Subcutaneous abdominal adipose tissue (tissue), 5 donors: ENCODE results near the gene IFNAR1.

Source experiments
- H3K27ac ChIP-seq: one replicate; pipeline ENCODE4 v1.7.0; 2013; ENCODE audit warnings: low read depth, mild to moderate bottlenecking, inconsistent platforms, low read length, moderate library complexity
- H3K27me3 ChIP-seq, 5 donors: one replicate each; pipeline ENCODE4 v1.7.0; 2013; ENCODE audit warnings: low read length in 5 of 5, inconsistent platforms in 1 of 5; ENCODE audit not compliant: control insufficient read depth in 5 of 5, insufficient read depth in 4 of 5
- H3K36me3 ChIP-seq, 5 donors: one replicate each; pipeline ENCODE4 v1.7.0; 2013; ENCODE audit warnings: low read length in 5 of 5; ENCODE audit not compliant: control insufficient read depth in 5 of 5, insufficient read depth in 5 of 5
- H3K4me1 ChIP-seq, 5 donors: one replicate each; pipeline ENCODE4 v1.7.0; 2013; ENCODE audit warnings: low read length in 5 of 5, mild to moderate bottlenecking in 3 of 5, moderate library complexity in 1 of 5; ENCODE audit not compliant: control insufficient read depth in 5 of 5, insufficient read depth in 5 of 5
- H3K4me3 ChIP-seq, 5 donors: one replicate each; pipeline ENCODE4 v1.7.0; 2013; ENCODE audit warnings: low read length in 5 of 5, low read depth in 1 of 5
- H3K9ac ChIP-seq, 5 donors: one replicate each; pipeline ENCODE4 v1.7.0; 2013; ENCODE audit warnings: low read length in 5 of 5, mild to moderate bottlenecking in 4 of 5, moderate library complexity in 3 of 5
- H3K9me3 ChIP-seq, 5 donors: one replicate each; pipeline ENCODE4 v1.7.0; 2013; ENCODE audit warnings: low read length in 5 of 5; ENCODE audit not compliant: control insufficient read depth in 5 of 5
- donor health status: healthy.
- donor health status: healthy.
- donor health status: healthy.
- donor health status: healthy.
- donor health status: healthy.

Gene IFNAR1

DNA sequence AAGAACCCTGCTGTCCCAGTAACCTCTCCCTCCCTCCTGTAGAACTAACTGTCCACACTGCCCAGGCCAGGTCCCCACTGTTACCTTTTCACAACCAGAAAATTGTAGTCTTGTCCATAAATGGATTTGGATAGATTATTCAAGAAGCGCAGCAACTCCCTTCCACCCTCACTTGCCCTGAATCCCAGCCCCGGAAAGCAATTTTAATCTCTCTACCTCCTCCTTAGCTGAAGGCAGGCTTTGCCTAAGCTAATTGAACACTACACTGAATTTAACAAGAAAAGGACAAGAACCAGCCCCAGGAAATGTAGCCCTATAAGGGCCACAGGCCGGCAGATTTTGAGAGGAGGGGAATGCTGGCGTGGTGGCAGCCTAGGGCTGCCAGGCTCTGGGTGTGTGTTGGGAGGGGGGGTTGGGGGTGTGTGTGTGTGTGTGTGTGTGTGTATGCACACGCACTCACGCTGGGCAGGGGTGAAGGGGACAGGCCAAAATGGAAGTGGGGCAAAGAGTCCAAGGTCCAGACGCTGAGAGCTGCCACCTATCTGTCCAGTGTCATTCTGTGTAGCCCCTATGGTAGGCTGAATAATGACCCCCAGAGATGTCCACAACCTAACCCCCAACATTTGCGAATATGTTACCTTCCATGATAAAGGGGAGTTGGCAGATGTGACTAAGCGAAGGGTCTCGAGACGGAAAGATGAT lies 67.7 kb downstream of the IFNAR1 start:
- H3K27me3 ChIP-seq = no peaks in the 10 kb centered on the region
- peak overlapping the region; percentile 71 for H3K27ac ChIP-seq
- peaks cover 5 to 50% (median 45%) of the 10 kb centered on the region in 5 donors for H3K4me1 ChIP-seq
- peak overlapping the region in 1 of 5 donors; percentile 40 for H3K9ac ChIP-seq
- no peaks in the 10 kb centered on the region for H3K36me3 ChIP-seq
- no peaks in the 10 kb centered on the region for H3K9me3 ChIP-seq
- no peak overlapping the region for H3K4me3 ChIP-seq

- no peak overlapping the region for H3K4me3 ChIP-seq
- H3K27ac ChIP-seq = peak overlapping the region; percentile 71
- no peaks in the 10 kb centered on the region for H3K27me3 ChIP-seq
- no peak overlapping the region for H3K9ac ChIP-seq
- peaks cover 5 to 53% (median 46%) of the 10 kb centered on the region in 5 donors for H3K4me1 ChIP-seq
- H3K36me3 ChIP-seq = no peaks in the 10 kb centered on the region
- no peaks in the 10 kb centered on the region for H3K9me3 ChIP-seq
Observed at GRCh38 chr21:33393348-33393747, 68.6 kb downstream of the IFNAR1 start.

- H3K36me3 ChIP-seq = no peaks in the 10 kb centered on the region
- no peaks in the 10 kb centered on the region for H3K9me3 ChIP-seq
- no peaks in the 10 kb centered on the region for H3K27me3 ChIP-seq
- peaks cover 5 to 53% (median 46%) of the 10 kb centered on the region in 5 donors for H3K4me1 ChIP-seq
- peak overlapping the region; percentile 71 for H3K27ac ChIP-seq
- H3K4me3 ChIP-seq = no peak overlapping the region
- no peak overlapping the region for H3K9ac ChIP-seq
Observed at GRCh38 chr21:33394260-33394659, 69.5 kb downstream of the IFNAR1 start.

DNA sequence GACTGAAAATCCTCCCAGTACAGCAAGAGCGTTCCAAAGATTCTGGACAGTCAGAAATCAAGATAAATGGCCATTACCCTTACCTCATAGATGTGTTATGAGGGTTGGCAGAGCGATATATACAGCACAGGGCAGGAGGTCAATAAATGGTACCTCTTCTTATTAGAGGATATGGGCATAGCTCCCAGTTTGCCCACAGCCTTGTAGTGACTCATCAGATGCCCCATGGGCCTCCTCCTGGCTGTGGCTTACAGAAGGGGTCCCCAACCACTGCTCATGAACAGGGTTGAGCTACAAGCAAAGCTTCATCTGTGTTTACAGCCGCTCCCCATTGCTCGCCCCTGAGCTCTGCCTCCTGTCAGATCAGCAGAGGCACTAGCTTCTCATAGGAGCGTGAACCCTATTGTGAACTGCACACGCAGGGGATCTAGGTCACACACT lies 71.1 kb downstream of the IFNAR1 start:
- Histone ChIP-seq H3K27me3 (no peaks in the 10 kb centered on the region), H3K36me3 (no peaks in the 10 kb centered on the region), H3K9ac (no peak overlapping the region), H3K9me3 (no peaks in the 10 kb centered on the region), H3K27ac (no peak overlapping the region), H3K4me1 (peaks cover 5 to 59% (median 46%) of the 10 kb centered on the region in 5 donors), H3K4me3 (no peak overlapping the region)

DNA sequence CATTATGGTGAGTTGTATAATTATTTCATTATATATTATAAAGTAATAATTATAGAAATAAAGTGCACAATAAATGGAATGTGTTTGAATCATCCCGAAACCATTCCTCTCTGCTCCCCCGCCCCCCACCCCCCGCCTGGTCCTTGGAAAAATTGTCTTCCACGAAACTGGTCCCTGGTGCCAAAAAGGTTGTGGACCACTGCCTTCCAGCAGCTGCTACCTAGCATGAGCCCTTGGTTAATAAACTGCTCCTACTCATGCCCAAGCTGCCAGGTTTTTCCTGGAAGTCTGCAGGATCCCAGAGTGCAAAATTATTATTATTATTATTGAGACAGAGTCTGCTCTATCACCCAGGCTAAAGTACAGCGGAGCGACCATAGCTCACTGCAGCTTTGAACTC lies 71.7 kb downstream of the IFNAR1 start:
- Histone ChIP-seq H3K36me3 (no peaks in the 10 kb centered on the region), H3K4me1 (peaks cover 5 to 62% (median 46%) of the 10 kb centered on the region in 5 donors), H3K4me3 (no peak overlapping the region), H3K9ac (peak overlapping the region in 1 of 5 donors; percentile 40), H3K27me3 (no peaks in the 10 kb centered on the region), H3K27ac (peak overlapping the region; percentile 65), H3K9me3 (no peaks in the 10 kb centered on the region)

DNA sequence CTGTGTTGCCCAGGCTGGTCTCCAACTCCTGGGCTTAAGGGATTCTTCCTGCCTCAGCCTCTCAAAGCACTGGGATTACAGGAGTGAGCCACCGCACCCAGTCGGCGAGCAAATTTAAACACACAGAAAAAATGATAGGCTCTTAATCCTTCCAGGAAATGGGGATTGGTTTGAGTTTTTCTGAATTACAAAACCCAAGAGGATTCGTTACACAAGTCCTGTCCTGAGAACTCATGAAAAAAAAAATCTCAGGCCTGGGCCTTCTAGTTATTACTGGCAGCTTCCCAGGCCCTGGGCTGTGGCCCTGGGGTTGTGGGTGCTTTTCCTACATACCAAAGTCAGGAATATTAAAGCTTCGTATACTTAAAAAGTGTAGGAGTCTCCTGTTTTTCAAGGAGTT lies 72.2 kb downstream of the IFNAR1 start:
- Histone ChIP-seq H3K4me3 (no peak overlapping the region), H3K4me1 (peaks cover 5 to 66% (median 46%) of the 10 kb centered on the region in 5 donors), H3K36me3 (no peaks in the 10 kb centered on the region), H3K9me3 (no peaks in the 10 kb centered on the region), H3K27ac (peak overlapping the region; percentile 65), H3K27me3 (no peaks in the 10 kb centered on the region), H3K9ac (peak overlapping the region in 3 of 5 donors; percentile 35 to 48 (median 40))

- Histone ChIP-seq H3K36me3 (no peaks in the 10 kb centered on the region), H3K27ac (peak overlapping the region; percentile 65), H3K27me3 (no peaks in the 10 kb centered on the region), H3K9me3 (no peaks in the 10 kb centered on the region), H3K9ac (no peak overlapping the region), H3K4me3 (no peak overlapping the region), H3K4me1 (peaks cover 5 to 65% (median 44%) of the 10 kb centered on the region in 5 donors)
Observed at GRCh38 chr21:33397717-33398116, 72.9 kb downstream of the IFNAR1 start.

DNA sequence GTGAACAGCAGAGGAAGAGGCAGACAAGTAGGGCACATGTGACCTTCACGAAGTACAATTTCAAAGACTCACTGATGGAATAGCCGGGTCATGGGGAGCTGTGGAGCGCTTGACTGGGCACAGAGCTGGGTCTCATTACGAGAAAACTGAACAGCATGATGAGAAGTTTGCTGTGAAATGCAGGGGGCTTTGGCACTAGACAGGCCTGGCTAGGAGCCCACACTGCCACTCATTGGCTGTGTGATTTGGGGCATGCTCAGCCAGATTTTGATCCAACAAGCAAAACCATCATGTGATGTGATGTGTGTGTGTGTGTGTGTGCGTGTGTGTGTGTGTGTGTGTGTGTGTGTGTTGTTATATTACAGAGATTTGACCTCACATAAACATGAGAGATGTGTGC lies 73.6 kb downstream of the IFNAR1 start:
- peaks cover 5 to 59% (median 37%) of the 10 kb centered on the region in 5 donors for H3K4me1 ChIP-seq
- H3K36me3 ChIP-seq = no peaks in the 10 kb centered on the region
- H3K9me3 ChIP-seq = no peaks in the 10 kb centered on the region
- no peaks in the 10 kb centered on the region for H3K27me3 ChIP-seq
- no peak overlapping the region for H3K4me3 ChIP-seq
- H3K27ac ChIP-seq = no peak overlapping the region
- H3K9ac ChIP-seq = no peak overlapping the region

DNA sequence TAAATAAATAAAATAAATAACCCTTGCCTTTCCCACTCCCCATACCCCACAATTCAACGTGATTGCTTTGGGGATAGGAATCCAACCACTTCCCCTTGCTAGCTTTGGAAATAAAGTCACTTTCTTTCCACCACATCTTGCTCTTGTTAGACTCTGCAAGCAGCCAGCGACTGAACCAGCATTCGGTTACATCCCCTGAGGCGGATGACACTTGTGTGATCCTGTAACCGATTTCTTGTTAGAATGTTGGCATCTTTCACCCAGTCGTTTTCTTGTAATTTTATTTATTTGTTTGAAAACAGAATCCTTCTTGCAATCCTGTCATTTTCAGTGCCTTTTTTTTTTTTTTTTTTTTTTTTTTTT lies 76.8 kb downstream of the IFNAR1 start:
- Histone ChIP-seq H3K4me1 (peaks cover 9 to 52% (median 37%) of the 10 kb centered on the region in 5 donors), H3K27me3 (no peaks in the 10 kb centered on the region), H3K9ac (no peak overlapping the region), H3K4me3 (no peak overlapping the region), H3K36me3 (no peaks in the 10 kb centered on the region), H3K27ac (peak overlapping the region; percentile 94), H3K9me3 (no peaks in the 10 kb centered on the region)

DNA sequence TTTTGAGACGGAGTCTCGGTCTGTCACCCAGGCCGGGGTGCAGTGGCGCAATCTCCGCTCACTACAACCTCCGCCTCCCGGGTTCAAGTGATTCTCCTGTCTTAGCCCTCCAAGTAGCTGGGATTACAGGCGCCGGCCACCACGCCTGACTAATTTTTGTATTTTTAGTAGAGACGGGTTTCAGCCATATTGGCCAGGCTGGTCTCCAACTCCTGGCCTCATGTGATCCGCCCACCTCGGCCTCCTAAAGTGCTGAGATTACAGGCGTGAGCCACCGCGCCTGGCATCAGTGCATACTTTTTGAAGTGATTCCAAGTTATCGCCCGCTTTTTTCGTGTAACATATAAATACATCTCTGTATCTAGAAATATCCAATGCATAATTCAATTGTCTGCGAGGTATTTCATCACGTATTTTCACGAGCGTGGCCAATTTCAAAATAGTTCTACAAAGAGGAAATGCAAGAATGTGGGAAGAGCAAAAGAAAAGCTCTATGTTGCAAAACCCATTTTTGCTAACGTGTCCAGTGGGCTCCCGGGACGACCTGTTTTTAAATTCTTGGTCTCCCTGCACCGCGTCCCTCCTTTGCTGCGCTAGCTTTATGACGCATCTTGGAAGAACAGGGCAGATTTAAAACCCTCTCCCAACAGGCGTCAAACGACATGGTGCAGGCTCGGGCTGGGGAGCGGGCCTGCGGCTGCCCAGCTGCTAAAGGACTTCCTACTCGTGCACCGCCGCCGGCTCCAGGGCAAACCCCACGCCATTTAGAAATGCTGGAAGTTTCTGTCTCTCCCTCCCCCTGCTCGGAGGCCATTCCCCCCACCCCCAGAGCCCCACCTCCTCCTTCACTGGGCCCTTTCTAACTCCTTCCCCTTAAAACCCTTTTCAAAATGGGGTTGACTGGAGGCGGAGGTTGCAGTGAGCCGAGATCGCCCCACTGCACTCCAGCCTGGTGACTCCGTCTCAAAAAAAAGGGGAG lies 77.5 kb downstream of the IFNAR1 start:
- Histone ChIP-seq H3K27me3 (no peaks in the 10 kb centered on the region), H3K4me1 (peaks cover 6 to 53% (median 41%) of the 10 kb centered on the region in 5 donors), H3K9me3 (no peaks in the 10 kb centered on the region), H3K36me3 (peaks cover 0 to 5% (median 0%) of the 10 kb centered on the region in 5 donors), H3K9ac (peak overlapping the region in 3 of 5 donors; percentile 53 to 73 (median 58)), H3K4me3 (peak overlapping the region in 4 of 5 donors; percentile 44 to 92 (median 64)), H3K27ac (peak overlapping the region; percentile 94)
